Activated CD4-positive, alpha-beta T cell treated with anti-CD3 and anti-CD28 coated beads, Interleukin-2, amount 50 U/mL, for 24 hours (primary cell): ENCODE results near the gene NRTN.

Experiments used
- DNase-seq, 2 donors: peaks; one replicate each; pipeline ENCODE4 v3.0.0-alpha.2; 2020; ENCODE audit warnings: low read depth in 1 of 2, low spot score in 1 of 2

The NRTN gene

GRCh38 chr19:5789886-5790558 lies 14.8 kb upstream of the NRTN start:
- DNase-seq: no peak

DNA sequence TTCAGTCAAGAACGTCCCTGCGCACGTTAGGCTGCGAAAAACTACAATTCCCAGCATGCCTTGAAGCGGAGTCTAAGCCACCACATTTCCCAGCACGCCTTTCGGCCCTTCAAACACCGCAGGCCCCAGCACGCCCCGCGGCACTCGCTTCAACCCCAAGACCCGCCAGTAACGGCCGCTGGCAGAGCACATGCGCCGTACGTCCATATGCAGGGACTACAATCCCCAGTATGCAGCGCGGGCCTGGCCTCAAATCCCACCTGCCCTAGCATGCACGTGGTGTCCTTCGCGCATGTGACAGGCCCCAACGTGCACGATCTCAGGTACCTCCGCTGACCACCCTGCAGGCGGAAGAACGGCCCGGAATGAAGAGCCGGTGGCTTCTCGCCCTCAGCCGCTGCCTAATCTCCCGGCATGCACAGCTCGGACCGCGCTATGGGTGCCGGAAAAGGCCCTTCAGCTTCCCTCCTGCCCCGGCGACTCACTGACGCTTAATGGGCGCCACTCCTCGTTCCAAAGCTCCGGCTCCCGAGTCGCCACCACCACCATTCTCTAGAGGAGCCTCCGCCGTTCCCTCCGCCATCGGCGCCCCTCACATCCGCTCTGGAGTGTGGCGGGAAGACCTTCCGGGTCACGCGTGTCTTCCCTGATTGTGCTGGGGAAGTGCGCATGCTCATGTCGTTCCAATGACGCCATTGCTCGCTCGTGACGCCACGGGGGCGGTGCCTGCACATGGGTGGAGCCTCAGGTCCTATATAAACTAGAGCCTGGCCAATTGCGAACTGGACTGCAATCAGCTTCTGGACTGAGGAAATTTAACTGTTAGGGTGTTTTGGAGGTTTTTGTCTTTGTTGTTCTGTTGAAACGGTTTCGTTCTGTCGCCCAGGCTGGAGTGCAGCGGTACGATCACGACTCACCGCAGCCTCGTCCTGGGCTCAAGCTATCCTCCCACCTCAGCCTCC lies 14.0 kb upstream of the NRTN start, which contains the start of gene DUS3L:
DUS3L (minus strand) TSS at position 605 of the 962 bp plus-strand sequence; CDS start at position 583, 22 bp downstream.
- DNase-seq: peak; percentile 93 to 95

GRCh38 chr19:5792224-5792623 lies 12.6 kb upstream of the NRTN start:
- no peak for DNase-seq

DNA sequence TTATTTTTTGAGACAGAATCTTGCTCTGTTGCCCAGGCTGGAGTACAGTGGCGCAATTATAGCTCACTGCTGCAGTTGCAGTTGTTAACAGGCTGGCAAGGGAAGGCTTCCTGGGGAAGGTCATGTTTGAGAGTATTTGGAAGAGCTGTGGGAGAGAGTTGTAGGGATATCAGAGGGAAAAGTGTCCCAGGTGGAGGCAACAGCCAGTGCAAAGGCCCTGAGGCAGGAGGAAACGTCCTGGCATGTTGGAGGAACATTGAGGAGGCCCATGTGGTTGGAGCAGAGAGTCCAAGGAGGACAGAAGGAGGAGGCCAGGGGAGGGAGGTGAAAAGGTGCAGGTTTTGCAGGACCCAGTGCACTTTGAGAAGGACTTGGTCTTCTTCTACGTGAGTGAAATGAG lies 11.7 kb upstream of the NRTN start:
- DNase-seq: no peak

DNA sequence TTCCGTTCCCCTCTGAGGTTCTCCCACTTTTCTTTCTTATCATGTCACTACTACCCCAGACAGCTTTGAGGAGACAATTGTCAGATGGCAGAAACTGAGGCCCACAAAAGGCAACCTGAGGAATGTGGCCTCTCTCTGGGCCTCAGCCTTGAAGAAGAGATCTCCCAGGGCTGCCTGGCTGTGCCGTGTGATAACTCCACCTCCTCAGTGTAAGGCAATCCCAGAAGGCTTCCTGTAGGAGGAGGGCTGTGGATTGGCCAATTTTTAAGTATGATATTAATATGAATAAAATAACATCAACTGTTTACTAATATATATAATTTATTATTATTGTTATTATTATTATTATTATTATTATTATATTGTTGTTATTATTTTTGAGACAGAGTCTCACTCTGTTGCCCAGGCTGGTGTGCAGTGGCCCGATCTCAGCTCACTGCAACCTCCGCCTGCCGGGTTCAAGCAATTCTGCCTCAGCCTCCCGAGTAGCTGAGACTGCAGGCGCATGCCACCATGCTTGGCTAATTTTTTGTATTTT lies 9.4 kb upstream of the NRTN start:
- no peak for DNase-seq

DNA sequence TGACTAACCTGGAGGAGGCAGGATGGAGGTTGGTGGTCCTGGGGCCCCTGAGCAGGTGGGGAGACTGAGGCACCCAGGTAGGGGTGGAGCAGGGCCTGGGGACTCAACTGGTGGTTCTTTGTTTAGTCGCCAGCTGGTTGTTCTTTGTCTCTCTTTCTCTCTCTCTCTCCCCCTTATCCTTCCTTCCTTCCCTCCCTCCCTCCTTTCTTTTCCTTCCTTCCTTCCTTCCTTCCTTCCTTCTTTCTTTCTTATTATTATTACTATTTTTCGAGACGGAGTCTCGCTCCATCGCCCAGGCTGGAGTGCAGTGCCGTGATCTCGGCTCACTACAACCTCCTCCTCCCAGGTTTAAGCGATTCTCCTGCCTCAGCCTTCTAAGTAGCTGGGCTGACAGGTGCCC lies 6.6 kb upstream of the NRTN start:
- no peak for DNase-seq

GRCh38 chr19:5799247-5800241 lies 5.3 kb upstream of the NRTN start:
- no peak for DNase-seq

DNA sequence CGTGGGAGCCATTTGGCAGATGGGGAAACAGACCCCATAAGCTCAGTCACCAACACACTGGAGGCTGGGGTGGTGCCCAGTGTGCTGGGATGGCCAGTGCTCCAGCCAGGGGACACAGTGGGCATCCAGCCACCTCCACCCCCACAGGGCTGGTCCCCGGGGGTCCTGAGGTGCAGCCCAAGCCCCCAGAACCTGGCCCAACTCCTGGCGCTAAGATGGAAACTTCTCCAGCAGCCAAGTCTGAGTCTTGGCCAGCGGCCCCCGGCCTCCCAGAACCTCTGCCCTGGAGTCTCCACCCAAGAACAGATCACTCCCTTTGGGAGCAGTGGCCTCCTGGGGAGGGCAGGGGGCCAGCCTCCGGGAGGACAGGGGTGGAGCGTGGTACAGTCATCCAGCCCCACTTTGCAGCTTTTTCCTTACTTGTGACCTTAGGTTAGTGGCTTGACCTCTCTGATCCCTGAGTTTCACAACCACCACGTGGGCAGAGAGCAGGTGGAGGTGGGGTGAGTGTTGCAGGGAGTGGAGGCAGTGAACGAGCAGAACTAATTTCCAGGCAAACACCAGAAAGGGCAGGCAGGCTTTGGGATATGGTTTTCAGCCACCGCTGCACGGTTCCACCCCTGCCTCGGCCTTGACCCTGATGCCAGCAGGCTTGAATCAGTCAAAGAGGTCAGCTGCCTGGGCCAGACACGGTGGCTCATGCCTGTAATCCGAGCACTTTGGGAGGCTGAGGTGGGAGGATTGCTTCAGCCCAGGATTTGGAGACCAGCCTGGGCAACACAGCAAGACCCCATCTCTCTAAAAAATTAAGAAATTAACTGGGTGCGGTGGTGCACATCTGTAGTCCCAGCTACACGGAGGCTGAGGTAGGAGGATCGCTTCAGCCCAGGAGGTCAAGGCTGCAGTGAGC lies 4.3 kb upstream of the NRTN start:
- no peak for DNase-seq

DNA sequence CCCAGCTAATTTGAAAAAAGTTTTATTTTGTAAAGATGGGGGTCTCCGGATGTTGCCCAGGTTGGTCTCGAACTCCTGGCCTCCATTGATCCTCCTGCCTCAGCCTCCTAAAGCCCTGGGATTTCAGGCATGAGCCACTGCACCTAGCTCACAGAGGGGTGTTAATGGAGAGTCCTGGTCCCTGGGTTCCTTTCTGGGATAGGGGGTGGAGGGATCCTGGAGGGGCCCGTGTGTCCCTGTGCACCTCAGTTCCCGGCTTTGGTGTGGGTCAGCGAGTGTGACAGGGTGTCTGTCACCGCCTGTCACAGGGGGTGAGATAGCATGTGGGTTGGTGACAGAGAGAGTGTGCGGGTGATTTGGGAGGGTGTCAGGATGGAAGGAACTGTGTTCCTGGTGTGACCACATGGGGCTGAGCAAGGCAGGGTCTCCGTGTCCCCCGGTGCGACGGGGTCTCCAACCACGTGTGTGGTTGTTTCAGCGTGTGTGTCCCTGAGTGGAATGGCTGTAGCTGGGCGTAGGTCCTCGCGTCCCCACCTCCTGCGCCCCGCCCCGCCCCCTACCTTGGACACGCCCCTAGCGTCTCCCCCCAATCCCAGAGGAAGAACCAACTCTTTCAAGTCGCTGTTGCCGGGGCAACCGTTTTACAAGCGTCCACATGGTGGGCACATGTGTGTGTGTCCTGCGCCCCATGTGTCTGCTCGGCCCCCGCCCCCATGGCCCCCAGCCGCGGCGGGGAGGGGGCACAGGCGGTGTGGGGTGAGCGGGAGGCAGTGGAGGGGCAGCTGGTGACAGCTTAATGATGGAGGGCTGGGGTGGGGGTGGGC lies 2.9 kb upstream of the NRTN start:
- no peak for DNase-seq

DNA sequence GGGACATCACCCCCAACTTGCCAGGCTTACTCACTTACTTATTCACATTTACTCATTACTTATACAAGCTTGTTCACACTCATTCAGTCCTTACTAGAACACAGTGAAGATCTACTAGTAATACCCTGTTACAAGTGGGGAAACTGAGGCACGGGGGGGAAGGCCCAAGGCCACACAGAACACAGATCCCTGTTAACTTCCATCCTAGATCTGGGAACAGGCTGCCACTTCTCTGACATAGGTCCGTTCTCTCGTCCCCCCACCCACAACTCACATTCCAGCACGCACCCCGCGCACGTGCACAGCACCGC lies 1.5 kb upstream of the NRTN start:
- DNase-seq: no peak

GRCh38 chr19:5803752-5804515 lies 933 bp upstream of the NRTN start:
- DNase-seq: peak; percentile 84 to 87

GRCh38 chr19:5805462-5806132 lies 730 bp downstream of the NRTN start:
- peak in 1 of 2 donors; percentile 49 for DNase-seq

GRCh38 chr19:5806133-5806489 lies 1.2 kb downstream of the NRTN start:
- DNase-seq: no peak

DNA sequence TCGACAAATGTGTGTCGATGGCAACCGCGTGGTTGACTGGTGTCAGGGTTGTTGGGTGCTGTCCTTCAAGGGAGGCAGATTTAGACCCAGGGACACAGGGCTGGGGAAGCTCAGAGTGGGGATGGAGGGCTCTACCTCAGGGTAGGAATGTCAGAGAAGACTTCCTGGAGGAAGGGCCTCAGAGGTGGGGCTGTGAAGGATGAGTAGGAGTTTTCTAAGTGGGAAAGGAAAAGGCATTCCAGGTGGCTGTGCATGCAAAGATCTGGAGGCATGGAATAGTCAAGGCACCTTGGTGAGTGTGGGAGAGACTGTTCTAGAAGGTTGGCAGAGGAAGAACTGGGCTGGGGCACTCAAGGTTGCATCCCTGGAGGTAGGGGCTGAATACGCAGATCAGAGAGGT lies 2.0 kb downstream of the NRTN start:
- DNase-seq: no peak

GRCh38 chr19:5808120-5808816 lies 3.4 kb downstream of the NRTN start:
- no peak for DNase-seq

DNA sequence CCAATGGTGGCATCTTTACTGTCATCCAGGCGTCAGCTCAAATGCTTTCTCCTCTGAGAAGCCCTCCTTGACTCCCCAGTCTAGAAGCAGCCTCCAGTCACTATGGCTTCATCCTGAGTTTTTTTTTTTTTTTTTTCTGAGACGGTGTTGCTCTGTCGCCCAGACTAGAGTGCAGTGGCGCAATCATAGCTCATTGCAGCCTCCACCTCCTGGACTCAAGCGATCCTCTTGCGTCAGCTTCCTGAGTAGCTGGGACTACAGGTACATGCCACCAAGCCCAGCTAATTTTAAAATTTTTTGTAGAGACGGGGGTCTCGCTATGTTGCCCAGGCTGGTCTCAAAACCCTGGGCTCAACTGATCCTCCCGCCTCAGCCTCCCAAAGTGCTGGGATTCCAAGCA lies 4.2 kb downstream of the NRTN start:
- no peak for DNase-seq

DNA sequence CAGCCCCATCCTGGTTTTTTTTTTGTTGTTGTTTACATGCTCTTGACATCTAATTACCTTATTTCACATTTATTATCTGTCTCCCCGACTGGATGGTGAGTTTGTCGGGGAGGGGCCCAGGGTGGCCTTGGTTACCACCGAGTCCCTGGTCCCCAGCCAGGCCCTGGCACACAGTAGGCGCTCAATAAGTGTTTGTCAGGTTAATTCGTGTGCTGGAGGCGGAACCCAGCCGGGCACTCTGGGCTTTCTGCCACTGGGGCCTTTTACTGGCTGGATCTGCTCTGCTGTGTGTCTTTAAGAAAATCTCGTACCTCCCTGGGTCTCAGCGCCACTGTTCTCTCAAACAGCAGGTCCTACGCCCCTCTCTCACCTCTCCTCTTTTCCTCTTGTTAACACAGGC lies 4.6 kb downstream of the NRTN start:
- no peak for DNase-seq
